GM18907 (cell line): ENCODE measurements around the gene KRTAP10-8.
"Not testable (repeated sequence)": the region's sequence is repeated elsewhere in the genome, so short reads cannot be mapped to it uniquely, and the experiment has no call there.

Experiments
- ATAC-seq: cut with Tn5 transposase; IDR thresholded peaks from one replicate; pipeline ENCODE4 v1.9.1; 2021; ENCODE audit warnings: mild to moderate bottlenecking, moderate library complexity; ENCODE audit not compliant: unreplicated experiment

Gene KRTAP10-8

DNA sequence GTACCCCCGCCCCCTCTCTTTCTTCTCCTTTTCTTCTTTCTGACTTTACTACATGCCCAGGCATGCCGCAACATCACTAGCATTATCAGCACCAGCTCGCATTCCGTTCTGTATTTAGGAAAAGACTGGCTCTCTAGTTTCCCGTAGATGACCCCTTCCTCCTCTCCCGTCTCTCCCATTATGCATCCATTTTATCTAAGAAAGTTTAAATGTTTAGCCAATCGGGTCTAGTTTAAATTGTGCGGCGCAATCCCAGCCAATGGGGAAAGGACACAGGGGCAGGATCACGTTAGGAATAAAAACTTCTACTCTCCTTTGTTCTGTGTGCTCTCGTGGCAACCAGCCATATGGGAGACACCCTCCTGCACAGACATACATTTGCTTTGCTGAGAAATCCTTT is 13.8 kb upstream of the KRTAP10-8 start:
- ATAC-seq, result no peak

DNA sequence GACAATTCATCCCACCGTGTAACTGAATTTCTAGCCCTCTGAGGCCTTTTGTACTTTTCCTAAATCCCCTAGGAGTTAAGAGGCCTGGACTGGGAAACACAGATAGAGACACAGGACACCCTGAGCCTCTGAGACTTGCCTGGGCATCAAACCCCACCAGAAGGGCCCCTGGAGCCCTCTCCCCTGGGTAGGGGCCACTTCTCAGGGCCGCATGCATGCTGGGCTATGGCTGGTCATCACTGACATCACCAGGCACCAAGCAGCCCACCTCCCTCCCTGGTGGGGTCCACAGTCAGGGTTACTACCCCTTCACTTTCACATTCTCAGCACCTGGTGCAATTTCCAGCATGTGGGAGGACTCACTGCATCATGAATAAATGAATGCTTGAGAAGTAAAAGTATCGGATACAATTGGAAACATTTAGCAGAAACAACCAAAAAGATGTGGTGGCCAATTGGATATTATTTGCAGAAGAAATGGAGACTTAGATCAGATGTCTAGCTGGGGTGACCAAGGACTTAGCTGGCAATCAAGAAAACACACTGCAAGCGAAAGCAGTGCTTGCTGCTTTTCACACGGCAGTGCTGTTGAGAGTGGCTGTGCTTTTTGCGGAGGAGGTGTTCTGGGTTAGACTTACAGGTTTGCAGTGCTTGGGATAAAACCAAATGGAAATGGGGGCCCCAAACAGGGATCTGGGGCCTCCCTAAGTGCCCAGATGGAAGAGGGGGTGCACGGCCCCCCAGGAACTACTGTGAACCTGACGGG is 12.4 kb upstream of the KRTAP10-8 start:
- no peak for ATAC-seq

DNA sequence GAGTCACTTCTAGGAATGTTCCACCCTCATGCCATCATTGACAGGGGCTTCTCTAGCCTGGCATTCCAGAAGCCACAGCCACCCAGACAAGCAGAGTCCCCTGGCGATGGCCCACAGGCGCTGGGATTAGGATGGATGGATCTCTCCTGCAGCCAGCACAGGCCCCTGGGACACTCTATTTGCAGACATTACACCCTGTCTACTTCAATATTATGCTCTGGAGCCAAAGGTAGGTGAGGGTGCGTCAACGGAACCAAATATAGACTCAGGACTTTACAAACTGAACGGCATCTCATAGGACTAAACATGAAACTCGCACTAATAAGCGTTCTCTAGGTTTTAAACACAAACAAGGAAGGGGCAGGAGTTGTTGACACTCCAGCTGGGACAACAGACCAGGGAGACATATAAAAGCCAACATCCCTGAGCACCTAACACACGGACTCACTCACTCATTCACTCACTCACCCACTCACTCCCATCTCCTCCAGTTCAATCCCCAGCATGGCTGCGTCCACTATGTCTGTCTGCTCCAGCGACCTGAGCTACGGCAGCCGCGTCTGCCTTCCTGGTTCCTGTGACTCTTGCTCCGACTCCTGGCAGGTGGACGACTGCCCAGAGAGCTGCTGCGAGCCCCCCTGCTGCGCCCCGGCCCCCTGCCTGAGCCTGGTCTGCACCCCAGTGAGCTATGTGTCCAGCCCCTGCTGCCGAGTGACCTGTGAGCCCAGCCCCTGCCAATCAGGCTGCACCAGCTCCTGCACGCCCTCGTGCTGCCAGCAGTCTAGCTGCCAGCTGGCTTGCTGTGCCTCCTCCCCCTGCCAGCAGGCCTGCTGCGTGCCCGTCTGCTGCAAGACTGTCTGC is 11.5 kb upstream of the KRTAP10-8 start, which contains the start of gene KRTAP10-7:
KRTAP10-7 (plus strand) TSS at position 480 of the 861 bp plus-strand sequence; CDS start at position 505, 25 bp downstream.
- ATAC-seq, result not testable (repeated sequence)

DNA sequence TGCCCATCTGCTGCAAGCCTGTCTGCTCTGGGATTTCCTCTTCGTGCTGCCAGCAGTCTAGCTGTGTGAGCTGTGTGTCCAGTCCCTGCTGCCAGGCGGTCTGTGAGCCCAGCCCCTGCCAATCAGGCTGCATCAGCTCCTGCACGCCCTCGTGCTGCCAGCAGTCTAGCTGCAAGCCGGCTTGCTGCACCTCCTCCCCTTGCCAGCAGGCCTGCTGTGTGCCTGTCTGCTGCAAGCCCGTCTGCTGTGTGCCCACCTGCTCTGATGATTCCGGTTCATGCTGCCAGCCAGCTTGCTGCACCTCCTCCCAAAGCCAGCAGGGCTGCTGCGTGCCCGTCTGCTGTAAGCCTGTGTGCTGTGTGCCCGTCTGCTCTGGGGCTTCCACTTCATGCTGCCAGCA is 10.8 kb upstream of the KRTAP10-8 start:
- ATAC-seq, result not testable (repeated sequence)

DNA sequence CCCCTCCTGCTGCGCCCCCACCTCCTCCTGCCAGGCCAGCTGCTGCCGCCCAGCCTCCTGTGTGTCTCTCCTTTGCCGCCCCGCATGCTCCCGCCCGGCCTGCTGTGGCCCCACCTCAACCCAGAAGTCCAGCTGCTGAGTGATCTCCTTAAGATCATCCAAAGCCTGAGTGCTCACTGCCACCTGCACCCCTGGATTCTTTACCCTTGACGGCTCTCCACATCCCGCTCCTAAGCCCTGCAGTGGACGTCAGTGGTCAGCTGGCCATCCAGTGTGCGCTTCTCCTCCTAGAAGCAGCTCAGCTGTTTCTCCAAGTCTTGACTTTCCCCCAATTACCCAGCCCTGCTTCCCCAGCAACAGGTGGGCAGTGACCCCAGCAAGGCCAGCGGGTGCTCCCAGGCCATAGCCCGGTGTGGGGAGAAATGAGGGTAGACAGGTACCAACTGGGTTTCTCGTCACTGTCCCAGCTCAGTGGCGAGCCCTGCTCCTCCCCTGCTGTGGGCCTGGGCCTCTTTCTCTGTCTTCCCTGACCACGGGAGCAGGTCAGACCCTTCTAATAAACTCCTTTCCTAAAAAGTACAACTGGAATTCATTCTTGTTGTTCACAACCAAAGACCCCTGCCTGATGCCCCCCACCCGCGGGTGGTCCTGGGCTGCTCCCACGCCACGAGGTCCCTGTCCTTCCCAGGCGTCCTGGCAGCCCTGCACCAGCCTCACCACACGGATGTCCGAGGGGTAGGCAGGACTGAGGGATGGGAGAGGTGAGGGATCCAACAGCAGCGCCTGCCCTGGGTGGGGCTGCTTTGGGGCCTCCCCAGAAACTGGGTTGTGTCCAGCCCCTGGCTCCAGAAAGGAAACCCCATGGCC is 10.1 kb upstream of the KRTAP10-8 start:
- ATAC-seq, result no peak

DNA sequence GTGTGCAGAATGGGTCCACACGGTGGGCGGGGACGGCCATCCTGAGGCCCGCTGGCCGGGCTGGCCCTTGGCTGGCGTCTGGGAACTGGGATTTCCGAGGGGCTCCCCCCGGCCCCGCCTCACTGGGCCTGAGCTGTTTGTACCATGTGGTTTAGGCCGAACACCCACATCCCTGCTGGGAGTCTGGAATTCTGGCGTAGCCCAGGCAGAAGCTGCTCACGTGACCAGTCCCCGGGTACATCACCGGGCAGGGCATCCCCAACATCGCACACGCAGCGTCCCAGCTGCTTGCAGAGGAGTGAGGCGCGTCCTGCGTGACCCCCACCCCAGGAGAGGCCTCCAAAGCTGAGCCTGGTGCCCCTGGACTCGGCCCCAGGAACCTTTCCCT is 9.4 kb upstream of the KRTAP10-8 start:
- ATAC-seq, result no peak

DNA sequence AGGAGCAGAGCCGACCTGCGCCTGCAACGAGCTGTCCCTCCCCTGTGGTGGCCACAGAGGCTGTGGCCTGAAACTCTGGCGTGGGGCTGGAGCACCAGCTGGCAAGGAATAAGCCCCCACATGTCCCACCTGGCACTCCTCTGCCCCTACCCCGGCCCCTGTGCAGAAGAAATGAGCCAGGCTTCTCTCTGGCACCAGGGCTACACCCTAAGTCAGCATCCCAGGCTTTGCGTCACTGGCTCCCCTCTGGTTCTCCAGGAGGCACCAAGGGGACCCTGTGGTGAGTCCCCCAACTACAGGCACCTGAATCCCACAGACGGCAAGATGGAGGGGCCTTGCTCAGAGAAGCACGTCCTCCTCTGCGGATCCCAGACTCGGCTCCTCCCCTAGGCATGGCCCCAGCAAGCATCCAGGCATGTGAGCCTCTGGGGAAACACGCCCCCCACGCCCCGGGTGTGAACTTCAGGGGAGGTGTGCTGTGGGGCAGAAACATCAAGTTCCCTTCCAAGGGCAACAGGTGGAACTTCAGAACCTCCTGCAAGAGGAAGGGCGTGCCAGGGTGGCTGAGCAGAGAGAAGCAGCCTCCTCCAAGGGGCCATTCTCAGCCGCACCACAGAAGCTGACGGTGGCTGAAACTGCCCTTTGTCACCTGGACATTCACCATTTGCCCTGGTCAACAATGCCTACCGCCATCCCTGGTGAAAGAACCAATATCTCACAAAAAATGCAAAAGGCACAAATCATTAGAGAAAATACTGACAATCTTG is 8.6 kb upstream of the KRTAP10-8 start:
- no peak for ATAC-seq

DNA sequence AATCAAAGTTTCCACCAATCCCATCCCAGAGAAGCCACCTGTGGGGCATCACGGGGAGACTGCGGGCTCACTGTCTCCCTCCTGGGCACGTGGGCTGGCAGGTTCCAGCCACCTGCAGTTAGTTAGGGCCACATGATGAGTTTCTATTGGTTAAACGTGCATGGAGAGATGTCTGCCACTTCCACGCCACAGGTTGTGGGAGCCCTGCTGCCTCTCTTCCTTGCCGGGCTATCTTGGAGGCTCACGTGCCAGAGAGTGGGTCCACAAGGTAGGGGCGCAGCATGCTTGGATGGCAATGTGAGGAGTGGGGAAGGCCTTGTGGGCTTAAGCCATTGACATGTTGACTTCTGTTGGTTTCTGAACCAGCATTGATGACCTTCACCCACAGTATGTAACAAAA is 8.0 kb upstream of the KRTAP10-8 start:
- ATAC-seq, result no peak

DNA sequence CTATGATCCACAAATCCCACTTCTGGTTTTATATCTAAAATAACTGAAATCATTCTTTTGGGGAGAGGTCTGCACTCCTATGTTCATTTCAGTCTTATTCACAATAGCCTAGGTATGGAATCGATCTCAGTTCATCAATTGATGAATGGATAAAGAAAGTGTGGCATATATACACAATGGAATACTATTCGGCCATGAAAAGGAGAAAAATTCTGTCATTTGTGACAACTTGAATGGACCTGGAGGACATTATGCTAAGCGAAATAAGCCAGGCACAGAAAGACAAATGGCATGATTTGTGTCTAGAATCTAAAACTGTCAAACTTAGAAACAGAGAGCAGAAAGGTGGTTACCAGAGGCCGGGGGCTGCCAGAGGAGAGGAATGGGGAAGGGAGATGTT is 5.4 kb upstream of the KRTAP10-8 start:
- ATAC-seq, result no peak

DNA sequence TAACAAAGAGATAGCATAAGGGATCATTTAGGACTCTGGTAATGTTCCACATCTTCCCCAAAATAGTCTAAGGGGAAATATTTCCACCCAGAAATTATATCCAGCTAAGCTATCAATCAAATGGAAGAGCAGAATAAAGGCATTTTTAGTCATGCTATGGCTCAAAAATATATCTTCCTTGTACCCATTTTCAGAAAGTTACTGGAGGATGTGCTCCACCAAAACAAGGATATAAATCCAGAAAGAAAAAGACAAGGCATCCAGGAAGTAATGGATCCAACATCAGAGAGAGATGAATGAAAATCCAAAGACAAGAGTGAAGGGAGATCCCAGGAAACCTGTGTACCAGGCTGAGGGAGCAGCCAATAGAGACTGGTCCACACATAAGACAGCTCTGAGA is 2.7 kb upstream of the KRTAP10-8 start:
- no peak for ATAC-seq

DNA sequence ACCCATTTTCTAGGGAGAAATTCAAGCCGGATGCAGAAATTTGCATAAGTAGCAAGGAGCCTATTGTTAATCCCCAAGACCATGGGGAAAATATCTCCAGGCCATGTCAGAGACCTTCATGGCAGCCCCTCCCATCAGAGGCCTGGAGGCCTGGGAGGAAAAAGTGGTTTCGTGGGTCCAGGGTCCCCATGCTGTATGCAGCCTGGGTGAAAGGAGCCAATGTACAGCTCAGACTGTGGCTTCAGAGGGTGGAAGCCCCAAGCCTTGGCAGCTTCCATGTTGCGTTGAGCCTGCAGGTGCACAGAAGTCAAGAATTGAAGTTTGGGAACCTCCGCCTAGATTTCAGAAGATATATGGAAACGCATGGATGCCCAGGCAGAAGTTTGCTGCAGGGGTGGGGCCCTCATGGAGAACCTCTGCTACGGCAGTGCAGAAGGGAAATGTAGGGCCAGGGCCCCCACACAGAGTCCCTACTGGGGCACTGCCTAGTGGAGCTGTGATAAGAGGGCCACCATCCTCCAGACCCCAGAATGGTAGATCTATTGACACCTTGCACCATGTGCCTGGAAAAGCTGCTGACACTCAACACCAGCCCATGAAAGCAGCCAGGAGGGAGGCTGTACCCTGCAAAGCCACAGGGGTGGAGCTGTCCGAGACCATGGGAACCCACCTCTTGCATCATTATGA is 1.6 kb upstream of the KRTAP10-8 start:
- ATAC-seq, result not testable (repeated sequence)

DNA sequence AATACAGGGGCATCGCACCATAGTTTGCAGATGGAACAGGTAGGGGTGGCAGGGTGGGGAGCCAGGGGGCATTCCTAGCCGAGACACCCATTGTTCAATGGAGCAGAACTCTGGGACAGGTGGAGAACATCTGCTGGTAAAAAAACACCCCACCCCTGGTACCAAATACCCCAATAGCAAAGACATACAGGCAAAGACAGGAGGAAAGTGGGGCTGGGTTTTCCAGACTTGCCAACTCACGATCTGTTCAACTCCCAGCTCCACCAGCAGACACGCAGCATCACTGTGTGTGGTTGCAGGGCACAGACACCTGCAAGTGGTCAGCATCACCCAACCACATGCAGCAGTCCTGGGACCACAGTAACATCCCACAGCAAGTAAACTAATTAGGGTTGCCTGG is 328 bp upstream of the KRTAP10-8 start:
- no peak for ATAC-seq

DNA sequence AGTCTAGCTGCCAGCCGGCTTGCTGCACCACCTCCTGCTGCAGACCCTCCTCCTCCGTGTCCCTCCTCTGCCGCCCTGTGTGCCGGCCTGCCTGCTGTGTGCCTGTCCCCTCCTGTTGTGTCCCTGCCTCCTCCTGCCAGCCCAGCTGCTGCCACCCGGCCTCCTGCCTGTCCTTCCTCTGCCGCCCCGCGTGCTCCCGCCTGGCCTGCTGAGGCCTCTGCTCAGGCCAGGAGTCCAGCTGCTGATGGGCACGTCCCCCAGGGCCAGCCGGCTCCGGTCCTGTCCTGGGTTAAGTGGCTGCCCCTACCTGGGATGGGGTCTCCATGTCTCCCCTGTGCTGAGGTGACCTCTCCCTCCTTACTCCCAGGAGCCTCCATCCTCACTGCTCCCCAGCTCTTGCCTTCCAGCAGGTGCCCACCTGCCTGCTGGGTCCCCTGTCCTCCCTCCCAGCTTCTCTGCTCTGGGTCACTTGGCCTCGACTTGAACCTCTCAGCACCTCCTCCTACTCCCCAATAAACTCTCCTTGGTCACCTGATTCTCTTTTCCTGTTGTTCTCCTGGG is 870 bp downstream of the KRTAP10-8 start:
- ATAC-seq, result no peak

DNA sequence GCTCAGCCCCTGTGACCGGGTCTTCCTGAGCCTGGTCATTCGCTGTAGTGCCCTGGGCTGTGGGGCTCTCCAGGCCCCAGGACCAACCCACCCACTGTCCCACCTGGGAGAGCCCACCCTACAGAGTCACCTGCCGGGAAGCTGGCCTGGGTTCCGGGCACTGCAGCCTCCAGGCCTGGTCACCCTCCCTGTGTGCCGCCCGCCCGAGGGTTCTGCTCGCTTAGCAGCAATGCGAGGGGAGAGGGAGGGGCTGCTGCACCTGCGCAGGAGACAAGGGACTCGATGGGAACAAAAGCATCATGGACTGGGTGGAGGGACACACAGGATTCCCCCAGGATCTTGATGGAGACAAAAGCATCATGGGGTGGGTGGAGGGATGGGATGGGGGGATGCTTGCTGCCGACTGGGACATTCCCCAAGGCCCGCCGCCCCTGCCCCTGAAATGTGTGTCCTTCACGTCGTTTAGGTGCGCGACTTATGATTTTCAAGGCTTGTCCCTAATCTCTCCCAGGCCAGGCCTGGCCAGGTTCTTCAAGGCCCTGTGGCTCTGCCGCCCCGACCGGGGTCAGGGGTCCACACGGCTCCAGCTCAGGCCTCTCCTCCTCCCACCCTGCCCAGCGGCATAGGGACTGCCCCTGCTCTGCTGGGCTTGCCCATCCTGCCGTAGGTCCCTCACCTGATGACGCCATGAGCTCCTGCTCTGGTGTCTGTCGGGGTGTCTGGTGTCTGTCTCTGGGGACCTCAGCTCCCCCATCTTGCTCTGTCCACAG is 1.7 kb downstream of the KRTAP10-8 start:
- no peak for ATAC-seq

DNA sequence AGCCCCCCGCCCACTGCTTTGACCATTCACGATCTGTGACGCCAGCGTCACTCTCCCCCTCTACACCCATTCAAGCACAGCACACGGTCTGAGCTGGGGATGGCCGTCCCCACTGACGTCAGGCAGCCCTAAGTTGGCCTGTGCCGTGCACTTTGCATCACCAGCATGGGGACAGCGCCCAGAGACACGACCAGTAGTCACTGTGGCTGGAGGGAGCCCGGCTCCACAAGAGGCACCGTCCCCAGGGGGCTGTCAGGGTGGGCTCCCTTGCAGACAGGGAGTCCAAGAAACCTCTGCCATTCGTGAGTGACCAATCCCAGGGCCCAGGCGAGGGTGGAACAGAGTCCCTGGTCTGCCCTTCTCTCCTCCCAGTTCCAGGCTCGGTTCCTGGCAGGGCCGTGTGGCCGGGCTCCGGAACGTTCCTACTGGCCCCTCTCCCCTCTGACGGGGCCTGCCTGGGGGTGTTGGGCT is 2.3 kb downstream of the KRTAP10-8 start:
- no peak for ATAC-seq

DNA sequence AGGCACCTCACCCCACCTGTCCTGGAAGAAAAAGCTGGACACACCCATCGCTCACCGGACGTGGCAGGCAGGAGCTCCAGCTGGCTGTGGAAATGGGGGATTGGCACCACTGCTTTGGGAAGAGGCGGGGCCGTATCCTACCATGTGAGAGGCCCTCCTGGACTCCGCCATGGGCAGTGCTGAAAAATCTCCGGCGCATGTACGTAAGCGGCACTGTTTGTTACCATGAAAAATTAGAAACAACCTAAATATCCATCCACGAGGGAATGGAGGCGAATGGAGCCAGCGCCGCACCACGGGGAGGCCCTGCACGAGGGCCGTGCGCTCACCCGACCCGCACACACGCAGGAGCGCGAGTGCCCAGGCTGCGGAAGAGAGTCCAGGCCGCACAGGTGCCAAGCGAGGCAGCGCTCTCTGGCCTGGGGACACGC is 3.1 kb downstream of the KRTAP10-8 start:
- ATAC-seq, result no peak

DNA sequence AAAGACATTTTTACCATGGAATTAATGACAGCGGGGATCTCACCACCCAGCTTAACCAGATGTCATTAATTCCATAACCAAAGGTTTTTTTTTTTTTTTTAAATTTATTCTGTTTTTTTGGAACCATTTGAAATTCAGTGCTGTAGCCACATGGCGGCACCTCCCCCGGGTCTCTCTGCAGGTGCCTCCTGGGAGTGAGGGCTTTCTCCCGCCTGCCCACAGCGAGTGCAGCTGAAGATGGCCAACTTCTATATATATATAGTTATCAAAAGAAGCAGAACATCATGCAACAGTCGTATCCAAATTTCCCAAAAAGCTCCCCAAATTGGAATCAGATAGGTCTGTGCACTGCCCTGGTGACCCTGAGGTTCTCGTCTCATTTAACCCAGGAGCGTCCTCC is 3.6 kb downstream of the KRTAP10-8 start:
- no peak for ATAC-seq

DNA sequence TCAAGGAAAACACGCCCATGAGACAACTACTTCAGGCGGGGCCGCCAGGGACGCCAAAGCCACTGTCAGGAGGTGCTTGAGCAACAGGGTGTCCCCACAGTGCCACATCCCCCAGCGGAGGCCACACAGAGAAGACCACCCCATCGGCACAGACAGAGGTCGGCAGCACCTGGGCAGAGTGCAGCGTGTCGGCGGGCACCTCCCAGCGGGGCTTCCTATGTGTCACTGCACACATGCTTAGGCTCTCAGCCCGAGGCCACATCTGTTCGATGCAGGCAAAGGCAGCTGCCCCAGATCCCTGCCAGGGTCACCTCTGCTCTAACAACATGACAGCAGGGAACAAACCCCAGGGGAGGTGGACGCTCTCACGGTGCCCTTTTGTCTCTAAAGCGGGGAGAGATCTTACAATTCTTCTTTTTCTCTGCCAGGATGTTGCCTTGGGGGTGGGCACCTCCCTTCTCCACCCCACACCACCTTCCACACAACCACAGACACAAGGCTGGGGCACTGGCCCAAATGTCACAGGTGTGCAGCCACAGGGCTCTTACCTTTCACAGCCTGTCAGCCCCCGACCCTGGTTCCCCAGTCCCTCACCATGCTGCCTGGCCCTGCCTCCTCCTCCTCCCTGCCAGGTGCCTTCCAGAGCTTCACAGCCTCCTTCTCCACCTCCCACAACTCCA is 4.2 kb downstream of the KRTAP10-8 start:
- no peak for ATAC-seq
